Gastroesophageal sphincter (tissue), 3 donors: ENCODE data around the gene ANAPC15.

ENCODE experiments used
- CTCF ChIP-seq, 4 experiments: fragments of 200-600 bp in 2 of 4; fragments of 450-650 bp in 2 of 4; sonication (generic) in 1 of 4; IDR thresholded peaks; one replicate each; pipeline ENCODE4 v1.5.1; 2017 to 2019; ENCODE audit warnings: antibody characterized with exemption in 4 of 4, mild to moderate bottlenecking in 2 of 4, moderate library complexity in 2 of 4
- POLR2A ChIP-seq, 2 donors: fragments of 450-650 bp; IDR thresholded peaks; one replicate each; pipeline ENCODE4 v1.6.1; 2017; ENCODE audit warnings: antibody characterized with exemption in 2 of 2, mild to moderate bottlenecking in 2 of 2, moderate library complexity in 1 of 2

DNA sequence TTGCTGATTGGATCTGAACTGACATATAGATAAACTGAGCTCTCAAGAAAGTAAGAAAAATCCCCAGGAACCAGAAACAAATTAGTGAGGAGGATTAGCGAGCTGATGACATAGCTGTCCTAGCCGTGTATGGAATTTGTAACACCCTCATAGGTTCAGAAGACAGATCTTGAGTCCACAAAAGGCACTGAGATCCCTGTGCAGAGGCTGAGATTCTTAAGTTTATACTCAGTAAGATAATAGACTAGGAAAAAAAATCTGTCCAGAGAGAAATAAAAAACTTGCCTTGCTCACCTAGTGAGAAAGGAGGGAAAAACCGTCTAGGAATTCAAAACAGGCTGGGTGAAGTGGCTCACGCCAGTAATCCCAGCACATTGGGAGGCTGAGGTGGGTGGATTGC lies 36.7 kb downstream of the ANAPC15 start:
- TF ChIP-seq POLR2A (IDR thresholded peaks at IDR 0.05) (no peak), CTCF (IDR thresholded peaks at IDR 0.05) (no peak)
